HCT116 (cell line): ENCODE results near the gene RNF151.

Source experiments
- CBX3 ChIP-seq: IDR thresholded peaks from 2 replicates; pipeline ENCODE4 v1.6.1; 2012; ENCODE audit warnings: low read depth
- EGR1 ChIP-seq: IDR thresholded peaks from 2 replicates; pipeline ENCODE4 v1.6.1; 2012; ENCODE audit warnings: low read depth
- EZH2 ChIP-seq: fragments of 200-600 bp; sonication (generic); IDR thresholded peaks from 2 replicates; pipeline ENCODE4 v1.6.1; 2017; ENCODE audit warnings: antibody characterized with exemption, mixed run types
- EZH2phosphoT487 ChIP-seq: fragments of 200-600 bp; IDR thresholded peaks from 2 replicates; pipeline ENCODE4 v1.6.1; 2018; ENCODE audit warnings: antibody characterized with exemption, borderline replicate concordance
- POLR2A ChIP-seq: IDR thresholded peaks from 2 replicates; pipeline ENCODE4 v1.7.0; 2011; ENCODE audit warnings: borderline replicate concordance; ENCODE audit not compliant: insufficient read depth, insufficient read length; ENCODE audit errors: extremely low read depth
- POLR2AphosphoS5 ChIP-seq: IDR thresholded peaks from 2 replicates; pipeline ENCODE4 v1.6.1; 2011; ENCODE audit warnings: mild to moderate bottlenecking, low read depth, low read length, moderate library complexity
- RAD21 ChIP-seq: IDR thresholded peaks from 2 replicates; pipeline ENCODE4 v1.6.1; 2012; ENCODE audit warnings: low read depth, mild to moderate bottlenecking
- TF ChIP-seq, protein P1 (sequence below), 3 experiments: fragments of 200-600 bp in 1 of 3; sonication (generic) in 1 of 3; IDR thresholded peaks in 2 of 3; conservative IDR thresholded peaks in 1 of 3; 2 replicates each; pipeline ENCODE4 v1.5.1; 2012 to 2017; ENCODE audit warnings: low read depth in 2 of 3, low read length in 2 of 3, antibody characterized with exemption in 1 of 3, borderline replicate concordance in 1 of 3, control low read depth in 1 of 3, mild to moderate bottlenecking in 1 of 3, mixed read lengths in 1 of 3, mixed run types in 1 of 3, moderate library complexity in 1 of 3; ENCODE audit not compliant: insufficient read depth in 1 of 3
- TF ChIP-seq, protein P2 (sequence below): IDR thresholded peaks from 2 replicates; pipeline ENCODE4 v1.6.1; 2012
- TF ChIP-seq, protein P3 (sequence below): IDR thresholded peaks from 2 replicates; pipeline ENCODE4 v1.6.1; 2012; ENCODE audit warnings: low read depth

DNA sequence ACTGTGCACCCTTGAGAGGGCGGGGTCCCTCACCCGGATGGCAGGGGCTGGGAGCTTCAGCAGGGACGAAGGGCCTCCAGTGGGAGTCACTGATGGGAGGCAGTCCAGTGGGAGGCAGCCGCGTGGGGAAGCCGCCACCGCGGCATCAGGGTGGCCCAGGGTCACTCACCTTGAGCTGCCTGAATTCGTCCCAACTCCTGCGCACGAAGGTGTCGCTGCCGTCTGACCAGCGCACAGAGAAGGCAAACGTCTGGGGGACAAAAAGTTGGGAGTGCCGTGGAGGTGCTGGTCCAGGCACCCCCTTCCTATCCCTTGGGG lies 14.1 kb downstream of the RNF151 start:
- TF ChIP-seq, protein P1, sequence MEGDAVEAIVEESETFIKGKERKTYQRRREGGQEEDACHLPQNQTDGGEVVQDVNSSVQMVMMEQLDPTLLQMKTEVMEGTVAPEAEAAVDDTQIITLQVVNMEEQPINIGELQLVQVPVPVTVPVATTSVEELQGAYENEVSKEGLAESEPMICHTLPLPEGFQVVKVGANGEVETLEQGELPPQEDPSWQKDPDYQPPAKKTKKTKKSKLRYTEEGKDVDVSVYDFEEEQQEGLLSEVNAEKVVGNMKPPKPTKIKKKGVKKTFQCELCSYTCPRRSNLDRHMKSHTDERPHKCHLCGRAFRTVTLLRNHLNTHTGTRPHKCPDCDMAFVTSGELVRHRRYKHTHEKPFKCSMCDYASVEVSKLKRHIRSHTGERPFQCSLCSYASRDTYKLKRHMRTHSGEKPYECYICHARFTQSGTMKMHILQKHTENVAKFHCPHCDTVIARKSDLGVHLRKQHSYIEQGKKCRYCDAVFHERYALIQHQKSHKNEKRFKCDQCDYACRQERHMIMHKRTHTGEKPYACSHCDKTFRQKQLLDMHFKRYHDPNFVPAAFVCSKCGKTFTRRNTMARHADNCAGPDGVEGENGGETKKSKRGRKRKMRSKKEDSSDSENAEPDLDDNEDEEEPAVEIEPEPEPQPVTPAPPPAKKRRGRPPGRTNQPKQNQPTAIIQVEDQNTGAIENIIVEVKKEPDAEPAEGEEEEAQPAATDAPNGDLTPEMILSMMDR (IDR thresholded peaks at IDR 0.05 in 2 of 3, conservative IDR thresholded peaks at IDR 0.05 in 1 of 3; ENCODE audit: borderline replicate concordance in 1 of 3, insufficient read depth in 1 of 3, low read depth in 2 of 3, low read length in 2 of 3), result no peak
- TF ChIP-seq EZH2phosphoT487 (no peak), EGR1 (no peak), CBX3 (no peak), RAD21 (no peak), POLR2A (peak; percentile 13), POLR2AphosphoS5 (no peak), EZH2 (no peak)
- TF ChIP-seq, protein P2, sequence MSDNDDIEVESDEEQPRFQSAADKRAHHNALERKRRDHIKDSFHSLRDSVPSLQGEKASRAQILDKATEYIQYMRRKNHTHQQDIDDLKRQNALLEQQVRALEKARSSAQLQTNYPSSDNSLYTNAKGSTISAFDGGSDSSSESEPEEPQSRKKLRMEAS, result no peak
- TF ChIP-seq, protein P3, sequence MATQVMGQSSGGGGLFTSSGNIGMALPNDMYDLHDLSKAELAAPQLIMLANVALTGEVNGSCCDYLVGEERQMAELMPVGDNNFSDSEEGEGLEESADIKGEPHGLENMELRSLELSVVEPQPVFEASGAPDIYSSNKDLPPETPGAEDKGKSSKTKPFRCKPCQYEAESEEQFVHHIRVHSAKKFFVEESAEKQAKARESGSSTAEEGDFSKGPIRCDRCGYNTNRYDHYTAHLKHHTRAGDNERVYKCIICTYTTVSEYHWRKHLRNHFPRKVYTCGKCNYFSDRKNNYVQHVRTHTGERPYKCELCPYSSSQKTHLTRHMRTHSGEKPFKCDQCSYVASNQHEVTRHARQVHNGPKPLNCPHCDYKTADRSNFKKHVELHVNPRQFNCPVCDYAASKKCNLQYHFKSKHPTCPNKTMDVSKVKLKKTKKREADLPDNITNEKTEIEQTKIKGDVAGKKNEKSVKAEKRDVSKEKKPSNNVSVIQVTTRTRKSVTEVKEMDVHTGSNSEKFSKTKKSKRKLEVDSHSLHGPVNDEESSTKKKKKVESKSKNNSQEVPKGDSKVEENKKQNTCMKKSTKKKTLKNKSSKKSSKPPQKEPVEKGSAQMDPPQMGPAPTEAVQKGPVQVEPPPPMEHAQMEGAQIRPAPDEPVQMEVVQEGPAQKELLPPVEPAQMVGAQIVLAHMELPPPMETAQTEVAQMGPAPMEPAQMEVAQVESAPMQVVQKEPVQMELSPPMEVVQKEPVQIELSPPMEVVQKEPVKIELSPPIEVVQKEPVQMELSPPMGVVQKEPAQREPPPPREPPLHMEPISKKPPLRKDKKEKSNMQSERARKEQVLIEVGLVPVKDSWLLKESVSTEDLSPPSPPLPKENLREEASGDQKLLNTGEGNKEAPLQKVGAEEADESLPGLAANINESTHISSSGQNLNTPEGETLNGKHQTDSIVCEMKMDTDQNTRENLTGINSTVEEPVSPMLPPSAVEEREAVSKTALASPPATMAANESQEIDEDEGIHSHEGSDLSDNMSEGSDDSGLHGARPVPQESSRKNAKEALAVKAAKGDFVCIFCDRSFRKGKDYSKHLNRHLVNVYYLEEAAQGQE, result no peak
